EL (cell line): ENCODE measurements around the gene GSTA2.
"Not testable (repeated sequence)": the region's sequence is repeated elsewhere in the genome, so short reads cannot be mapped to it uniquely, and the experiment has no call there.

Experiments used
- DNase-seq: peaks from one replicate; pipeline ENCODE4 v3.0.0-alpha.2; 2016

GSTA2 gene

DNA sequence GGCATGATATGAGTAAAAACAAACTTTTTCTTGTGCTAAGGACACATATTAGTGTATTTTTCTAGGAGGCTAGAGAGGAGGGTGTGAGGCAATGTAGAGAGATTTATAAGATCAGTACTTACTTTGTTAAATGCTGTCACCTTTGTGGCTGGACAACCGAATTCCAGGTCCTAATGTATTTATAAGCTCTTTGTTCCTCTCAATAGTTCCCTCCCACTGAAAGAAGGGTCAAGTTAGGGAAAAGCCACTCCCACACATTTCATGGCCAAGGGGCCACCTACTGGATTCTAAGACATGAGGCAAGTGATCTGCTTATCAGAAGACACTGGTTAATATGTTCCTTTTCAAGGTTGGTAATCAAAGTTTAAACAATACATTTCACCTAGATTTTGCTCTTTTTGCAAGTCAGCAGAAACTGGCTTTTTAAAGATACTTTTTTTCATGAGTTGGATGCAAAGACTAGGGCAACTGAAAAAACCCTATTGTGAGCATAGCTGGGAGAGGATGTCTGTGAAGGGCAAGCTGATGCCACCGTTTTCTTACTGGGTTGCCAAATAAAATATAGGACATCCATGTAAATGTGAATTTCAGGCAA, at the start of gene GSTA2:
TSS of gene GSTA2 (minus strand) at position 154 of the 595 bp plus-strand sequence. CDS start 5,528 bp downstream, outside the sequence.
- DNase-seq = not testable (repeated sequence)

DNA sequence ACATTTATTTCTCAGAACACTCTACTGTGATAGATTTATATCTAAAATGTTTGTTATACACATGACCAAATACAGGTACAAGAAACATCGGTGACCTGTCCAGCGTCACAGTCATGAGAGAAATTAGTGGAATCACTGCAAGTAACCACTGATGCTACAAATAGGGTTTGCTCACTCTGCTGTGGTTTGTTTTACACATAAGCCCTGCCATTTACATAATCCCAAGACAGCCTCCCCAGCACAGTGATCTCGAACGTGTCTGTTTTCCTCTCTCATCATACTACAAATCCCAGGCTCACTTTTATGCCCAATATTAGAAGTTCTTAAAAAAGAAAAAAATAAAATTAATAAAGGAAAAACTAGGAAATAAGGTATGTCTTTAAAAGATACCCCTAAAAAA, 46.5 kb upstream of the GSTA2 start:
- DNase-seq = not testable (repeated sequence)

DNA sequence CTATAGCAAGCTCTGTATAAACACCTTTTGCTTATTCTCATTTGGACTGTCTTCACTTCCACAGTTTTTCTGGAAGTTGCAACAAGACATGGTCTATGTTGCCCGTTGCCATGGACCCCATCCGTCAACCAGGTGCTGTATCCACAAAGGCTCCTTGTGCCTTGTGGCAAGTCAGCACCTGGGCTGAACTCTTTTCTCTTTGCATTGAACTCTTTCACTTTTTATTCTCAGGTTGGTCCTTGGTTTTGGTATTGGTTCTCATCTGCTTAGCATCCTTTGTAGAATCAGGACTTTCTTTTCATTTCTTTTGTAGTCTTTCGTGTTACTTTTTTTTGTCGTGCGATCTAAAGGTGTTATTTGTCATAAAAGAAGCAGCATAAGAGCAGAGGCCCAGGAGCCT, 45.4 kb upstream of the GSTA2 start:
- no peak for DNase-seq

DNA sequence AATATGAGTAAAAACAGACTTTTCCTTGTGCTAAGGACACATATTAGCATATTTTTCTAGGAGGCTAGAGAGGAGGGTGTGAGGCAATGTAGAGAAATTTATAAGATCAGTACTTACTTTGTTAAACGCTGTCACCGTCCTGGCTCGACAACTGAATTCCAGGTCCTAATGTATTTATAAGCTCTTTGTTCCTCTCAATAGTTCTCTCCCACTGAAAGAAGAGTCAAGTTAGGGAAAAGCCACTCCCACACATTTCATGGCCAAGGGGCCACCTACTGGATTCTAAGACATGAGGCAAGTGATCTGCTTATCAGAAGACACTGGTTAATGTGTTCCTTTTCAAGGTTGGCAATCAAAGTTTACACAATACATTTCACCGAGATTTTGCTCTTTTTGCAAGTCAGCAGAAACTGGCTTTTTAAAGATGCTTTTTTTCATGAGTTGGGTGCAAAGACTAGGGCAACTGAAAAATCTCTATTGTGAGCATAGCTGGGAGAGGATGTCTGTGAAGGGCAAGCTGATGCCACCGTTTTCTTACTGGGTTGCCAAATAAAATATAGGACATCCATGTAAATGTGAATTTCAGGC, 40.5 kb upstream of the GSTA2 start, which contains the start of gene GSTA1:
TSS of gene GSTA1 (minus strand) at position 149 of the 588 bp plus-strand sequence. CDS start 4,549 bp downstream, outside the sequence.
- not testable (repeated sequence) for DNase-seq

DNA sequence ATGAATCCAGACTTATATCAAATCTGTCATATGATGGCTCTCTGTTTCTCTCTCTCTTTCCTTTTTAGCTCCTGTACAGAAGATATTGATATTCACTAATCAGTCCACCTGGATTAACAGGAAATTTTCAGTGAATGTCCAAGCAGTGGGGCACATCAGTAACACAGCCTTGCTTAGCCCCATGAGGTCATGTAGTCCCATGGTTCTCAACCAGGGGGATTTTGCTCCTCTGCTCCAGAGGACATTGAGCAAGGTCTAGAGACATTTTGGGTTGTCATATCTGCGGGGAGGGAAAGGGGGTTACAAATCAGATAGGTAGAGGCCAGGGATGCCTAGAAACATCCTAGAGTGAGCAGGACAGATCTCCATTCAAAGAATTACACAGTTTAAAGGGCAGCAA, 39.5 kb upstream of the GSTA2 start:
- no peak for DNase-seq

DNA sequence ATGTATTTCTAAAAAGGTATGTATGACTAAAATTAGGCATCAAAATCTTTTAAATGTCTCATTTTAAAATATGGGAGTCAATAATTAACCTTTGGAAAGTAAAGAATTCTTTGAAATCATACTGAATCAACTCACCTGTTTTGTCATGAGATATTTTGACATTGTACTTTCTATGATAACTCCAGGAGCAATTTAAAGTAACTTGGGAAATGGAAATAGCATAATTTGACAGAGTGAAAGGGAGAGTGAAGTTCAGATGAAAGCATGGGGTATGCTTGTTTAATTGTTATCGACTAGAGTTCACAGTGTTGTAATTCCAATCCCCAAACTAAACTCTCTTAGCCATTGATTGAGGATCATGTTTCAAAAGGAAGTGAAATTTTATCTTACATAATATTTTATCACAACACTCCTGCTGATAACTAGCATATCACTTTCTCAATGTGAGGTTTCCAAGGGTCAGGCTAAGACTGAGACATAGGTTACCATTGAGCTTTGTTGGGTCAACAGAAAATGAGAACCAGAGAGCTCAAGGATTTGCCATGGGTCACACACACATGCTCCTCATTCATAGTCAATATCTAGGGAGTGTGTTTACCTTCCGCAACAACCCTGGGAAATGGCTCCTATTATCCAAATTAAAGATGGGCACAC, 38.0 kb upstream of the GSTA2 start:
- no peak for DNase-seq

DNA sequence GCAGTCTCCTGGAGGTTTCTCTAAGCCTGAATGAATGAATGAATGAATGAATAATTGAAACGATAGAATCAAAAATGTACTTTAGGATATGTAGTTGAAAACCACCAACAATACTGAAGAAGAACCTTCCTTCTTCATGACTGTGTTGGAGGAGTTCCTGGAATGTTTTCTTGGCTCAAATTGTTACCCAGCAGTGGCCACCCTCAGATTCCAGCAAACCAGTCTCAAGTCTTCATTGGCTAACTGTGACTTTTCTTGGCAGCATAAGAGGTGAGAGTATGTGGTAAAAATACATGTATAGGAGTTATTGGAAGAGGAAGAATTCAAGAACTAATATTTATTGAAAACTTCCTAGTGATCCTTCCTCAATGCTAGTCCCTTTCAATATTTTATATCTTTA, 36.0 kb upstream of the GSTA2 start:
- peak; percentile 47 for DNase-seq

DNA sequence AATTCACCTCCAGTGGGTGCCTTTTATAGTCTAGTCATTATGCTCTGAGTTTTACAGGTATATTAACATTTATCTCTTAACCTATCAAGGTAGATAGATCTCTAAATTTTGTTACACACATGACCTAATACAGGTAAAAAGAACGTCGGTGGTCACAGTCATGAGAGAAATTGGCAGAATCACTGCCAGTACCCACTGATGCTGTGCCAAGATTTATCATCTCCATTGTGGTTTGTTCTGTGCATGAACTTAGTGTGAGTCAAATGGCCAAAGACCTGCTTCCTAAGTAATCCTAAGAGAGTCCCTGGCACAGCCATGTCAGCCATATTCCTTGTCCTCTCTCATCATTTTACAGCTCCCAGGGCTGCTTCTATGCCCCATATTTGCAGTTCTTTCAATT, 31.1 kb upstream of the GSTA2 start:
- not testable (repeated sequence) for DNase-seq

DNA sequence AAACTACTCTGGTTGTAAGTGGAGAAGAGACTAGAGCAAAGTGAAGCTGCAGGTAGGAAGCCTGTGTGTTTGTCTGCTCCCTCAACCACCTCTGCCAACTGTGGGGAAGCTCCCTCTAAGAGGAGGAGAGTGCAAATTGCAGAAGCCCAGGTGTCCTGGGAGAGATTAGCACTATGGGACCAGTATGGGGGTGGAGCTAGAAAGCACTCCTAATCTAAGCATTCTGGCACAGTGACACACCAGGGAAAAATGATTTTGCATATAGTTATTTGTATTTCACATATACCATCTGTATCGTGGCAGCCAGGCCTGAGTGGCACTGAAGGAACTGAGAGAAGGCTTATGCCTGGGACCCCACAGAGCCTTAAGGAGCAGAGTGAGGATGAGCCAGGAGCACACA, 27.6 kb upstream of the GSTA2 start:
- peak; percentile 43 for DNase-seq

DNA sequence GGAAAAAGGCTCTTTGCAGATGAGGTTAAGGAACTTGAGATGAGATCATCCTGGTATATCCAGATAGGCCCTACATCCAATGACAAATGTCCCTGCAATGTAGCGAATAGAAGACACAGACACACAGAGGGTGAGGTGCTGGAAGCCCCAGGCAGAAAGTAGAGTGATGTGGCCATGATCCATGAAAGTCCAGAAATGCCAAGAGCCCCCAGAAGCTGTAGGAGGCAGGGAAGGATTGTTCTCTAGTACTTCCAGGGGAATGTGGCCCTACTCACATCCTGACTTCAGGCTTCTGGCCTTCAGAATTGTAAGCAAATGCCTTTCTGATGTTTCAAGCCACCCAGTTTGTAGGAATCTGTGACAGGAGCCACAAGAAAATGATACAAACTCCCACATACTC, 26.4 kb upstream of the GSTA2 start:
- DNase-seq = peak; percentile 85

DNA sequence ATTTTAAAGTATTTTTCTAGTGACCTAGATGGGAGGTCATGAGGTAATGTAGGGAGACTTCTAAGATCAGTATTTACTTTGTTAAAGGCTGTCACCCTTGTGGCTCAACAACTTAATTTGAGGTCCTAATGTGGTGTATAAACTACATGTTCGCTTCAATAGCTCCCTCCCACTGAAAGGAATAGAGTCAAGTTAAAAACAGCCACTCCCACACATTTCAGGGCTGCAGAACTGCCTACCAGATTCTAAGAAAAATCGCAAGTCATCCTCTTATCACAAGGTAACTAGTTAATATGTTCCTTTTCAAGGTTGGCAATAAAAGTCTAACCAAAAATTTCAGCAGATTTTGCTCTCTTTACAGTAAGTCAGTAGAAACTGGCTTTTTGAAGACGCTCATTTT, 25.2 kb upstream of the GSTA2 start:
- no peak for DNase-seq

DNA sequence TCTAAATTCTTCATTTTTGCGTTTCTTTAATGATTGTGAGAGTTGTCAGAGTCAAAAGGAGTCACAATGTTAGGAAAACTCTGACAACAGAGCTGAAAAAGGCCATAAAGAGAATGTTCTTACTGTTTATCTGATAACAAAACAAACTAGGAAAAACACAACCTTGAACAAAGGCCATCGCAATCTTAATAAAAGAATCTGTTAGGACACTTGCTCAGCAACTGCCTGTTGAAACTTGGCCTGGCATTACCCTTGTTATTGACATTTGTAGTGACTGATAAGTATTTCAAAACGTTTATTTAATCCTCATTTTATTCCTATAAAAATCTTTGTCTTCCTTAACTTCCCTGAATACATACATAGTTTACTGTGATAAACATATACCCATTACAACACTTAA, 24.6 kb upstream of the GSTA2 start:
- no peak for DNase-seq

DNA sequence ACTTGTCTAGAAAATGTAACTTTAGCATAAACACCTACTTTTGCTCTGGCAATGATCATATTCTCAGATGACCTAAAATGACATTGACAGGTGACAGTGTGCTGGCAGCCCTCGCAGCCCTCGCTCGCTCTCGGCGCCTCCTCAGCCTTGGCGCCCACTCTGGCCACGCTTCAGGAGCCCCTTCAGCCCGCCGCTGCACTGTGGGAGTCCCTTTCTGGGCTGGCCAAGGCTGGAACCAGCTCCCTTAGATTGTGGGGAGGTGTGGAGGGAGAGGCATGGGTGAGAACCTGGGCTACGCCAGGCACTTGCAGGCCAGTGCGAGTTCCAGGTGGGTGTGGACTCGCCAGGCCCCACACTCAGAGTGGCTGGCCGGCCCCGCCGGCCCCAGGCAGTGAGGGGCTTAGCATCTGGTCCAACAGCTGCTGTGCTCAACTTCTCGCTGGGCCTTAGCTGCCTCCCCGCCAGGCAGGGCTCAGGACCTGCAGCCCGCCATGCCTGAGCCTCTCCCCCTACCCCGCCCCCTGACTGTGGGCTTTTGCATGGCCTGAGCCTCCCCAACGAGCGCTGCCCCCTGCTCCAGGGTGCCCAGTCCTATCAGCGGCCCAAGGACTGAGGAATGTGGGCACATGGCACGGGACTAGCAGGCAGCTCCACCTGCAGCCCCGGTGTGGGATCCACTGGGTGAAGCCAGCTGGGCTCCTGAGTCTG, 23.1 kb upstream of the GSTA2 start:
- no peak for DNase-seq

DNA sequence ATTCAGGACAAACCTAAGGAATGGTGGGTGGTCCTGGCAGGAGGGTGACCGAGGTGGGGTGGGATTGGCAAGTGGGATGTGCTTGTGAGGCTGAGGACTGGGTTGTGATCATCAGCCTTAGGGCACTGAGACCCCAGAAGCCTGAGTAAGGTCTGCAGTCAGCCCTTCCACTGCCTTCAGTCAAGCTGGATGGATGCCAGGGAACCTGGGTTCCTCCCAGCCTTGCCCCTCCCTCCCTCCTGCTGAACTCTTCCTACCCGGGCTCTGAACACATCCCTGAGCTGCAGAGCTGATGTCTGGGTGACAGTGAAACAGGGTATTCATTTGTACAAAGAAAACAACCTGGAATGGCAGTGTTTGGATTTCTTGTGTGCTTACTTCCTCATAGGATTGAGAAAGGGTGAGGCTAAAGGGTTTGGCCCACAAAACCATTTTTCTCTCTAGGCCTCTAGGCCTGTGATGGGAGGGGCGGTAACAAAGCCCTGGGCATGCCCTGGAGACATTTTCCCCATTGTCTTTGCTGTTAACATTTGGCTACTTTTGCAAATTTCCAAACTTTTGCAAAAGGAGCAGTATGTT, 19.5 kb upstream of the GSTA2 start:
- DNase-seq = not testable (repeated sequence)

DNA sequence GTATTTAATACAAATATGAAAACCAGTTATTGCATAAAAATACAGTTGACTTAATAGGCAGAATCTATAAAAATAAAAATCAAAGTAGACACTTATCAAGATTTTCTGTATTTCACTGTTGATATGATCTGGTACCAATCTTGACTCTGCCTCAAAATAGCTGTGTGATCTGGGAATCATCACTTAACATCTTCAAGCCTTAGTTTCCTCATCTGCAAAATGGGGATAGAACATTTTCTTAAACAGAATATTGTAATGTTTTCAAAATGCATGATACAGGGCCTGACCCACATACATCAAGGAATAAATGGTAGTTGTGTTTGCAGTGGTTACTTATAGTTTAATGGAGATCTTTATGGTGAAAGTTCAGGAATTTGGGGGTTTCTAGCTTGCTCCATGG, 18.9 kb upstream of the GSTA2 start:
- DNase-seq = not testable (repeated sequence)

DNA sequence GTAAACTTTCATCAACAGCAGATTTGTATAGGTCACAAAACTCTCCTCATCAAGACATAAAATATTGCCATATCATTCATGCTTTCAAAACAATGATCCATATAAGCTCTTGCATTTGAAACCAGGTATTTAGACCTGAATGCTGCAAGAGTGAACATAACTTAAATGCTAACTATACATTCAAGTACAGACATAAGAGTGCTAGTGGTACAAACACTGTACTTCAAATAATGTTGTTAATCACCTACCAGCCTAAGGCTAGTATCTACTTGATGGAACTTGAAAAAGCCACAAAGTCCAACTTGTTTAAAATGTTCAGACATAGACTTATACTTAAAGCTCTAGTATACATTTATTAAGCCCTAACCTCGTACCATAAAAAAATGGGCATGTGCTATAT, 16.0 kb upstream of the GSTA2 start:
- no peak for DNase-seq

DNA sequence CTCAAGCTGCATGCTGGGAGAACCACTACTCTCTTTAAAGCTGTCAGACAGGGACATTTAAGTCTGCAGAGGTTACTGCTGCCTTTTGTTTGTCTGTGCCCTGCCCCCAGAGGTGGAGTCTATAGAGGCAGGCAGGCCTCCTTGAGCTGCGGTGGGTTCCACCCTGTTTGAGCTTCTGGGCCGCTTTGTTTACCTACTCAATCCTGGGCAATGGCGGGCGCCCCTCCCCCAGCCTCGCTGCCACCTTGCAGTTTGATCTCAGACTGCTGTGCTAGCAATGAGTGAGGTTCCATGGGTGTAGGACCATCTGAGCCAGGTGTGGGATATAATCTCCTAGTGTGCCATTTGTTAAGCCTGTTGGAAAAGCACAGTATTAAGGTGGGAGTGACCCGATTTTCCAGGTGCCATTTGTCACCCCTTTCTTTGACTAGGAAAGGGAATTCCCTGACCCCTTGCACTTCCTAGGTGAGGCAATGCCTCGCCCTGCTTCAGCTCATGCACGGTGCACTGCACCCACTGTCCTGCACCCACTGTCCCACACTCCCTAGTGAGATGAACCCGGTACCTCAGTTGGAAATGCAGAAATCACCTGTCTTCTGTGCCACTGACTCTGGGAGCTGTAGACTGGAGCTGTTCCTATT, 13.6 kb upstream of the GSTA2 start:
- not testable (repeated sequence) for DNase-seq

DNA sequence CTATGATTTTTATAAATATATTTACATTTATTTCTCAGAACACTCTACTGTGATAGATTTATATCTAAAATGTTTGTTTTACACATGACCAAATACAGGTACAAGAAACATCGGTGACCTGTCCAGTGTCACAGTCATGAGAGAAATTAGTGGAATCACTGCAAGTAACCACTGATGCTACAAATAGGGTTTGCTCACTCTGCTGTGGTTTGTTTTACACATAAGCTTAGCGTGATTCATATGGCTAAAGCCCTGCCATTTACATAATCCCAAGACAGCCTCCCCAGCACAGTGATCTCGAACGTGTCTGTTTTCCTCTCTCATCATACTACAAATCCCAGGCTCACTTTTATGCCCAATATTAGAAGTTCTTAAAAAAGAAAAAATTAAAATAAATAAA, 6.1 kb upstream of the GSTA2 start:
- peak; percentile 42 for DNase-seq

DNA sequence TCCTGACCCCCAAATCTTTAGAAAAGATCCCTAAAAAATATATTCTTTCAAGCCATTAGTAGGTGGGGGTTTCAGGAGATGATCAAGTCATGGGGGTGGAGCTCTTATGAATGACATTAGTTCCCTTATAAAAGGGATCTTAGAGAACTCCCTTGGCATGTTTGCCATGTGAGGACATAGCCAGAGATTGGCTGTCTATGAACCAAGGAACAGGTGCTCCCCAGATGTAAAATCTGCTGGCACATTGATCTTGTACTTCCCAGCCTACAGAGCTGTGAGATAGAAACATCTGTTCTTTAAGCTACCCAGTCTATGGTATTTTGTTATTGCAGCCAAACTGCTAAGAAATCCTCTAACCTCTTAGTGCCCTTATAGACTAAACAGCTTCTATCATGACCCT, 4.4 kb upstream of the GSTA2 start:
- DNase-seq = peak; percentile 29

DNA sequence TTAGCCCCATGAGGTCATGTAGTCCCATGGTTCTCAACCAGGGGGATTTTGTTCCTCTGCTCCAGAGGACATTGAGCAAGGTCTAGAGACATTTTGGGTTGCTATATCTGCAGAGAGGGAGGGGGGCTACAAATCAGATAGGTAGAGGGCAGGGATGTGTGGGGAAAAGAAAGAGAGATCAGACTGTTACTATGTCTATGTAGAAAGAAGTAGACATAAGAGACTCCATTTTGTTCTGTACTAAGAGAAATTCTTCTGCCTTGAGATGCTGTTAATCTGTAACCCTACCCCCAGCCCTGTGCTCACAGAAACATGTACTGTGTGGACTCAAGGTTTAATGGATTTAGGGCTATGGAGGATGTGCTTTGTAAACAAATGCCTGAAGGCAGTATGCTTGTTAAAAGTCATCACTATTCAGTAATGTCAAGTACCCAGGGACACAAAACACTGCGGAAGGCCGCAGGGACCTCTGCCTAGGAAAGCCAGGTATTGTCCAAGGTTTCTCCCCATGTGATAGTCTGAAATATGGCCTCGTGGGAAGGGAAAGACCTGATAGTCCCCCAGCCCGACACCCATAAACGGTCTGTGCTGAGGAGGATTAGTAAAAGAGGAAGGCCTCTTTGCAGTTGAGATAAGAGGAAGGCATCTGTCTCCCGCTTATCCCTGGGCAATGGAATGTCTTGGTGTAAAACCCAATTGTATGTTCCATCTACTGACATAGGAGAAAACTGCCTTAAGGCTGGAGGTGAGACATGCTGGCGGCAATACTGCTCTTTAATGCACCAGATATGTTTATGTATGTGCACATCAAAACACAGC, 1.4 kb downstream of the GSTA2 start:
- not testable (repeated sequence) for DNase-seq

DNA sequence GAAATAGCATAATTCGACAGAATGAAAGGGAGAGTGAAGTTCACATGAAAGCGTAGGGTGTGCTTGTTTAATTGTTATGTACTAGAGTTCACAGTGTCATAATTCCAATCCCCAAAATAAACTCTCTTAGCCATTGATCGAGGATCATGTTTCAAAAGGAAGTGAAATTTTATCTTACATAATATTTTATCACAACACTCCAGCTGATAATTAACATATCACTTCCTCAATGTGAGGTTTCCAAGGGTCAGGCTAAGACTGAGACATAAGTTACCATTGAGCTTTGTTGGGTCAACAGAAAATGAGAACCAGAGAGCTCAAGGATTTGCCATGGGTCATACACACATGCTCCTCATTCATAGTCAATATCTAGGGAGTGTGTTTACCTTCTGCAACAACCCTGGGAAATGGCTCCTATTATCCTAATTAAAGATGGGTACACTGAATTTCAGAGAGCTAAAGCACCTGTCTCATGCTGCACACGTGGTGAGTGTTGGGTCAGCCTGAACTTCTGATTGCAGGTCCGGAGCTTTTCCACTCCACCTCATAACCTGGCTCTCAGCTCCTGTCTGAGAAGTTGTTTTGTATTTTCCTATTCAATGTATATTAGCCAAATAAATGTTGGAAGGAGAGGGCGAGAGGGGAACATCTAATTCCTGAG, 3.0 kb downstream of the GSTA2 start:
- no peak for DNase-seq
